MM.1S (cell line): ENCODE results near the gene PDIA6.

Experiments
- DNase-seq: peaks from one replicate; pipeline ENCODE4 v3.0.0-alpha.2; 2015
- H2AFZ ChIP-seq: fragments of 300-600 bp; sonication (generic); 2 replicates; pipeline ENCODE4 v1.6.0; 2016; ENCODE audit warnings: antibody characterized with exemption, low read length
- H3F3A ChIP-seq: fragments of 300-600 bp; sonication (generic); 2 replicates; pipeline ENCODE4 v1.6.1; 2016; ENCODE audit warnings: mild to moderate bottlenecking, antibody characterized with exemption, low read length, moderate library complexity, mixed read lengths; ENCODE audit not compliant: insufficient read depth
- H3K27ac ChIP-seq: fragments of 300-600 bp; sonication (generic); 2 replicates; pipeline ENCODE4 v1.5.1; 2016; ENCODE audit warnings: mild to moderate bottlenecking, low read length
- H3K27me3 ChIP-seq: fragments of 300-600 bp; sonication (generic); replicated peaks from 2 replicates; pipeline ENCODE4 v1.6.0; 2016; ENCODE audit warnings: low read length; ENCODE audit not compliant: insufficient read depth
- H3K36me3 ChIP-seq: fragments of 300-600 bp; sonication (generic); replicated peaks from 2 replicates; pipeline ENCODE4 v1.6.1; 2016; ENCODE audit warnings: mild to moderate bottlenecking, low read length, mixed read lengths; ENCODE audit not compliant: insufficient read depth
- H3K4me1 ChIP-seq: fragments of 300-600 bp; sonication (generic); 2 replicates; pipeline ENCODE4 v1.6.1; 2016; ENCODE audit warnings: low read length, mixed read lengths
- H3K4me2 ChIP-seq: fragments of 300-600 bp; sonication (generic); 2 replicates; pipeline ENCODE4 v1.6.0; 2016; ENCODE audit warnings: low read depth, low read length
- H3K4me3 ChIP-seq: fragments of 300-600 bp; sonication (generic); 2 replicates; pipeline ENCODE4 v1.5.1; 2016; ENCODE audit warnings: low read length, mixed read lengths
- H3K79me2 ChIP-seq: fragments of 300-600 bp; sonication (generic); 2 replicates; pipeline ENCODE4 v1.6.1; 2016; ENCODE audit warnings: mixed run types, low read length, mixed read lengths
- H3K9ac ChIP-seq: fragments of 300-600 bp; sonication (generic); 2 replicates; pipeline ENCODE4 v1.6.1; 2016; ENCODE audit warnings: low read length, mixed read lengths
- H3K9me2 ChIP-seq: fragments of 300-600 bp; sonication (generic); replicated peaks from 2 replicates; pipeline ENCODE4 v1.6.1; 2016; ENCODE audit warnings: mild to moderate bottlenecking, low read length, mixed read lengths; ENCODE audit not compliant: insufficient read depth
- H3K9me3 ChIP-seq: fragments of 300-600 bp; sonication (generic); replicated peaks from 2 replicates; pipeline ENCODE4 v1.6.1; 2016; ENCODE audit warnings: mild to moderate bottlenecking, low read length, mixed read lengths; ENCODE audit not compliant: insufficient read depth
- H4K20me1 ChIP-seq: fragments of 300-600 bp; sonication (generic); 2 replicates; pipeline ENCODE4 v1.6.1; 2016; ENCODE audit warnings: mild to moderate bottlenecking, low read length, moderate library complexity, mixed read lengths; ENCODE audit not compliant: insufficient read depth
- EZH2 ChIP-seq: fragments of 300-600 bp; sonication (generic); optimal IDR thresholded peaks from 2 replicates; pipeline ENCODE3; 2017; ENCODE audit warnings: low read depth, mild to moderate bottlenecking, antibody characterized with exemption, low read length, mixed read lengths
- EZH2phosphoT487 ChIP-seq: fragments of 300-600 bp; sonication (generic); IDR thresholded peaks from 2 replicates; pipeline ENCODE4 v1.6.1; 2018; ENCODE audit warnings: antibody characterized with exemption, low read length
- TF ChIP-seq, protein P1 (sequence below): fragments of 300-600 bp; sonication (generic); IDR thresholded peaks from 2 replicates; pipeline ENCODE4 v1.5.1; 2016; ENCODE audit warnings: antibody characterized with exemption, low read length, mixed read lengths

Gene PDIA6

DNA sequence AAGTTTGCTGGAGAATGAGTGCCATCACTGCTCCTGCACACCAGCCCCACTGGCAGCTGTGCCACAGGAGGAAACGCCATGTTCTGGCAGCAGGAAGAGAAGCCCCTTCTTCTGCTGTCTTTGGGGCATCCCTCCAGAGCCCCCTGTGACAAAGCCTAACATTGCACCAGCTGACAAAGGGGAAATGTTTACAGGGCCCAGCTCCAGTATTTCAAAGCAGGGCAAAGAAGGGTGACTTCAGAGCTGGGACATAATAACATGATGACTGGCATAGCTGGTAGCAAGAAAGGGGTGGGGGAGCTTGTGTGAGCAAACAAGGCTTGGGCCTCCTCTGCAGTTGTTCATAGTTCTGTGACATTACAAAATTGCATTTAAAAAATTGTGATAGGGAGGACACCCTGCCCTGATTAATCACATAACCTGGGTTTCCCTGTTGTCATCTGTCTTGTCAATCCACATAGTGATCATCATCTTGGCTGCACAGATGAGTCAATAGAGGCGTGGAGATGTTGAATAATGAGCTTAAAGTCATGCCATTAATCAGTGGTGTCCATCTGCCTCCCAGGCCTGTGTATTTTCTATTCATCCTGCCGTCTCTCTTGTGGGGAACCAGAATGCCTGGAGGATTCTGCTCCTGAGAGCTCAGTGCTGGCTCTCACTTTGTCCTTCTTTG is 29.1 kb upstream of the PDIA6 start:
- no peak overlapping the region for H3K4me2 ChIP-seq
- TF ChIP-seq EZH2phosphoT487 = no peak
- TF ChIP-seq EZH2 = no peak
- TF ChIP-seq, protein P1, sequence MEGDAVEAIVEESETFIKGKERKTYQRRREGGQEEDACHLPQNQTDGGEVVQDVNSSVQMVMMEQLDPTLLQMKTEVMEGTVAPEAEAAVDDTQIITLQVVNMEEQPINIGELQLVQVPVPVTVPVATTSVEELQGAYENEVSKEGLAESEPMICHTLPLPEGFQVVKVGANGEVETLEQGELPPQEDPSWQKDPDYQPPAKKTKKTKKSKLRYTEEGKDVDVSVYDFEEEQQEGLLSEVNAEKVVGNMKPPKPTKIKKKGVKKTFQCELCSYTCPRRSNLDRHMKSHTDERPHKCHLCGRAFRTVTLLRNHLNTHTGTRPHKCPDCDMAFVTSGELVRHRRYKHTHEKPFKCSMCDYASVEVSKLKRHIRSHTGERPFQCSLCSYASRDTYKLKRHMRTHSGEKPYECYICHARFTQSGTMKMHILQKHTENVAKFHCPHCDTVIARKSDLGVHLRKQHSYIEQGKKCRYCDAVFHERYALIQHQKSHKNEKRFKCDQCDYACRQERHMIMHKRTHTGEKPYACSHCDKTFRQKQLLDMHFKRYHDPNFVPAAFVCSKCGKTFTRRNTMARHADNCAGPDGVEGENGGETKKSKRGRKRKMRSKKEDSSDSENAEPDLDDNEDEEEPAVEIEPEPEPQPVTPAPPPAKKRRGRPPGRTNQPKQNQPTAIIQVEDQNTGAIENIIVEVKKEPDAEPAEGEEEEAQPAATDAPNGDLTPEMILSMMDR = no peak
- no peaks in the 10 kb centered on the region for H3K36me3 ChIP-seq
- H3K27ac ChIP-seq = no peak overlapping the region
- H2AFZ ChIP-seq = no peak overlapping the region
- no peak for DNase-seq
- H3K79me2 ChIP-seq = no peaks in the 10 kb centered on the region
- H3K9me2 ChIP-seq = no peaks in the 10 kb centered on the region
- H3K9ac ChIP-seq = no peak overlapping the region
- no peaks in the 10 kb centered on the region for H4K20me1 ChIP-seq
- H3K4me3 ChIP-seq = no peak overlapping the region
- H3F3A ChIP-seq = no peaks in the 10 kb centered on the region
- peaks cover 22% of the 10 kb centered on the region for H3K27me3 ChIP-seq
- no peaks in the 10 kb centered on the region for H3K9me3 ChIP-seq
- H3K4me1 ChIP-seq = no peaks in the 10 kb centered on the region

DNA sequence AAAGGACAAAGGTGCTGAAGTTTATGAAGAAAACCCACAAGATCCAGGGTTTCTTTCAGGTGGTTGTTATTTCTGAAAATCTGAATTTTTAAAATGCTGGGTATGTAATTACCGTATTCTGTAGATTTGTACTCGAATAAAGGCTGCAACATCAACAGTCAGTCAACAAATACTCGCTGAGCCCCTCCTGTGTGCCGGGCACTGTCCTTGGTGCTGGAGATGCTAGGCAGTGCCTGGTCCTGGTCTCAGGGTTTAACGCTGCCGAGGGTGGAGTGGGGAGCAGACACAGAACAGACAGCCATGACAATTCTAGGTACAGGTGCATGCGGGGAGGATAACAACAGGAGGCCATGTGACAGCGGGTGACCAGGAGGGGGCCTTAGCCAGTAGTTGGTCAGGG is 27.2 kb upstream of the PDIA6 start:
- no peak overlapping the region for H3K27ac ChIP-seq
- no peak overlapping the region for H3K4me3 ChIP-seq
- DNase-seq = no peak
- TF ChIP-seq EZH2 (no peak), EZH2phosphoT487 (no peak)
- TF ChIP-seq, protein P1 = no peak
- H3K9me3 ChIP-seq = no peaks in the 10 kb centered on the region
- H4K20me1 ChIP-seq = no peaks in the 10 kb centered on the region
- H3K4me2 ChIP-seq = no peak overlapping the region
- H3K9ac ChIP-seq = no peak overlapping the region
- no peaks in the 10 kb centered on the region for H3K9me2 ChIP-seq
- H3K27me3 ChIP-seq = peaks cover 26% of the 10 kb centered on the region
- no peaks in the 10 kb centered on the region for H3K4me1 ChIP-seq
- H3K79me2 ChIP-seq = no peaks in the 10 kb centered on the region
- no peaks in the 10 kb centered on the region for H3F3A ChIP-seq
- H2AFZ ChIP-seq = no peak overlapping the region
- H3K36me3 ChIP-seq = no peaks in the 10 kb centered on the region

DNA sequence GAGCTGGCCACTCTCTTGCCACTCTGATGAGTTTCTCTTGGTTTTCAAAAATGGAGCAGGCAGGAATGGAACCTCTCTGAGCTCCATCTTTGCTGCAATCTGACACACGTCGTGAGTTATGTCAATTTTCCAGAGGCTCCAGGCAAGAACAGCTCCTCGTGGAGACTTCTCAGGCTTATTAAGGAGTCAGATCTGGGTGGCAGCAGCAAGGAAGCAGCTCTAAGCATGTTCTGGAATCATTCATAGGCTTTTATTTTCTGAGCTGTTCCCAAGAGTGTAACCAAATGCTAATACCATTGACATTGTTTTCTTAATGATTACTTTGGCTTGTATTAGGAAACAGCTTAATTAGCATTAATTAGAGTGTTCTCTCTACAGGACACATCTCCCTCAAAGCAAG is 26.1 kb upstream of the PDIA6 start:
- Histone ChIP-seq H3K4me1 (no peaks in the 10 kb centered on the region), H3F3A (no peaks in the 10 kb centered on the region)

More for the DNA sequence above, 26.1 kb upstream of the PDIA6 start:
- no peaks in the 10 kb centered on the region for H3K9me2 ChIP-seq
- no peak overlapping the region for H3K4me3 ChIP-seq
- no peaks in the 10 kb centered on the region for H3K36me3 ChIP-seq
- peaks cover 26% of the 10 kb centered on the region for H3K27me3 ChIP-seq
- H3K27ac ChIP-seq = no peak overlapping the region
- H3K9me3 ChIP-seq = no peaks in the 10 kb centered on the region
- DNase-seq = no peak
- no peak overlapping the region for H3K9ac ChIP-seq
- H2AFZ ChIP-seq = no peak overlapping the region
- TF ChIP-seq EZH2phosphoT487 = no peak
- TF ChIP-seq, protein P1 = no peak
- TF ChIP-seq EZH2 = no peak
- no peaks in the 10 kb centered on the region for H4K20me1 ChIP-seq
- H3K4me2 ChIP-seq = no peak overlapping the region
- H3K79me2 ChIP-seq = no peaks in the 10 kb centered on the region
